22Rv1 (cell line): ENCODE results near the gene CLDN34.

ENCODE experiments used
- ZFX ChIP-seq: fragments of 450-650 bp; IDR thresholded peaks from 2 replicates; pipeline ENCODE4 v1.6.1; 2017; ENCODE audit warnings: antibody characterized with exemption, borderline replicate concordance
- TF ChIP-seq, protein P1 (sequence below): fragments of 450-650 bp; IDR thresholded peaks from 2 replicates; pipeline ENCODE4 v1.5.1; 2017; ENCODE audit warnings: mild to moderate bottlenecking

DNA sequence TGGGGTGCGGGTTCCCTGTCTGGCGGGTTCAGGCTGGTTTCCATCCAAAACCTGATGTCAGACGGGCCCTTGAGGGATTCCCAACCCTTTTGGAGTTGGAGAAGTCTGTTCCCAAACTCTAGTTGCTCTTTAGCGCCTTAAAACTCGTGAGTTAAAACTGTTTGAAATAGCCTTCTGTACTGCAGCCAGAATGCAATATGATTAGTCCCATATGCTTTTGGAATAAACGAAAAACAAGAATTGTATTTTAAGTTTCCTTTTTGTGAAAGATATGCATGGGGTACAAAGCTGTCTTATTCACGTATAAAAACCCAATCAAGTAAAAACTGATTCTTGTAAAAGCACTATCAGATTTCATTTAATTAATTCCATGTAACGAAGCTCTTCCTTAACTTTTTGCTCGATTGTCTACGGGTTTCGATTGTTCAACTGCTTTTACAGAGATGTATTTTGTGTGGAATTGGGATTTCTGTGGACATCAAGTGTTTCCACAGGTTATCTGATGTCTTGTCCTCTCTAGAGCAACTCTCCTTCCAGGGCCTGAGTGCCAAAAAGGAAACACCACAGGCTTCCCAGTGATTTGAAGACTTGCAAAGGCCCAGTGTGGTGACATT, 49.5 kb downstream of the CLDN34 start:
- TF ChIP-seq, protein P1, sequence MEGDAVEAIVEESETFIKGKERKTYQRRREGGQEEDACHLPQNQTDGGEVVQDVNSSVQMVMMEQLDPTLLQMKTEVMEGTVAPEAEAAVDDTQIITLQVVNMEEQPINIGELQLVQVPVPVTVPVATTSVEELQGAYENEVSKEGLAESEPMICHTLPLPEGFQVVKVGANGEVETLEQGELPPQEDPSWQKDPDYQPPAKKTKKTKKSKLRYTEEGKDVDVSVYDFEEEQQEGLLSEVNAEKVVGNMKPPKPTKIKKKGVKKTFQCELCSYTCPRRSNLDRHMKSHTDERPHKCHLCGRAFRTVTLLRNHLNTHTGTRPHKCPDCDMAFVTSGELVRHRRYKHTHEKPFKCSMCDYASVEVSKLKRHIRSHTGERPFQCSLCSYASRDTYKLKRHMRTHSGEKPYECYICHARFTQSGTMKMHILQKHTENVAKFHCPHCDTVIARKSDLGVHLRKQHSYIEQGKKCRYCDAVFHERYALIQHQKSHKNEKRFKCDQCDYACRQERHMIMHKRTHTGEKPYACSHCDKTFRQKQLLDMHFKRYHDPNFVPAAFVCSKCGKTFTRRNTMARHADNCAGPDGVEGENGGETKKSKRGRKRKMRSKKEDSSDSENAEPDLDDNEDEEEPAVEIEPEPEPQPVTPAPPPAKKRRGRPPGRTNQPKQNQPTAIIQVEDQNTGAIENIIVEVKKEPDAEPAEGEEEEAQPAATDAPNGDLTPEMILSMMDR, result no peak
- TF ChIP-seq ZFX, result no peak
